IgD-negative memory B cell (primary cell): ENCODE data around the gene SLC7A11. TPM values are rescaled to one million over a fixed set of nuclear protein-coding genes. Genes with fewer than 3 reads are reported as not detected.
"Not testable (repeated sequence)": the region's sequence is repeated elsewhere in the genome, so short reads cannot be mapped to it uniquely, and the experiment has no call there.

ENCODE experiments used
- H3K27ac Mint-ChIP-seq, 3 donors: one replicate each; pipeline ENCODE4 v1.8.0; 2020 to 2022; ENCODE audit warnings: mild to moderate bottlenecking in 3 of 3, mixed read lengths in 3 of 3, moderate library complexity in 1 of 3
- H3K27me3 Mint-ChIP-seq: one replicate; pipeline ENCODE4 v1.8.0; 2021; ENCODE audit warnings: mixed read lengths
- H3K36me3 Mint-ChIP-seq: one replicate; pipeline ENCODE4 v1.8.0; 2020; ENCODE audit warnings: mild to moderate bottlenecking, mixed read lengths
- H3K4me1 Mint-ChIP-seq, 3 donors: one replicate each; pipeline ENCODE4 v1.8.0; 2020 to 2022; ENCODE audit warnings: mixed read lengths in 3 of 3, mild to moderate bottlenecking in 1 of 3
- H3K4me3 Mint-ChIP-seq, 4 donors: one replicate each; pipeline ENCODE4 v1.8.0; 2020 to 2022; ENCODE audit warnings: mild to moderate bottlenecking in 4 of 4, mixed read lengths in 4 of 4, moderate library complexity in 3 of 4
- H3K9me3 Mint-ChIP-seq, 3 donors: one replicate each; pipeline ENCODE4 v1.8.0; 2020 to 2021; ENCODE audit warnings: mixed read lengths in 3 of 3, mild to moderate bottlenecking in 1 of 3
- polyA plus RNA-seq: library from polyadenylated mRNA; unstranded; fragments of 300-500 nt; fragmentation: Illumina TruSeq; gene quantifications from one replicate; pipeline ENCODE4 v1.2.3, GENCODE V29; 2021

Gene SLC7A11
- polyA plus RNA-seq, 1 donor from 2014 or later = 0.04 TPM

DNA sequence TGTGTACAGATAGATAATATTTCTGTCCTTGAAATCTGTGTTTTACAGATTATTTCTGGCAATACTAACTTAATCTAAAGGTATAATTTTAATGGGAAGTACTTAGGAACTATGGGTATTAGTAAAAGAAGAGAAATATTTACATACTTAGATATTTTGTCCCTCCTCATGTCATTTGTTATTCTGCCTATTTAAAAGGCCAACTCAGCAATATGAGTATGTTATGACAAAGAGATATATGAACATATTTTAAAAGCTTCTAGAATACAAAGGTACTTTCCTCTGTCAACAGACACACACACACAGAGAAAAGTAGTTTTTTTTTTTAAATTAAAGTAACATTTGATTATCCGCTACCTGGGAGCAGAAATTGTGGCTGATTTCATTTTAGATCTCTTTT, 7.9 kb downstream of the SLC7A11 start:
- H3K36me3 Mint-ChIP-seq = no peaks in the 10 kb centered on the region
- H3K4me1 Mint-ChIP-seq = no peaks in the 10 kb centered on the region
- H3K27ac Mint-ChIP-seq = no peak overlapping the region
- H3K27me3 Mint-ChIP-seq = no peaks in the 10 kb centered on the region
- H3K9me3 Mint-ChIP-seq = peaks cover 0 to 1% (median 0%) of the 10 kb centered on the region in 3 donors
- no peak overlapping the region for H3K4me3 Mint-ChIP-seq

DNA sequence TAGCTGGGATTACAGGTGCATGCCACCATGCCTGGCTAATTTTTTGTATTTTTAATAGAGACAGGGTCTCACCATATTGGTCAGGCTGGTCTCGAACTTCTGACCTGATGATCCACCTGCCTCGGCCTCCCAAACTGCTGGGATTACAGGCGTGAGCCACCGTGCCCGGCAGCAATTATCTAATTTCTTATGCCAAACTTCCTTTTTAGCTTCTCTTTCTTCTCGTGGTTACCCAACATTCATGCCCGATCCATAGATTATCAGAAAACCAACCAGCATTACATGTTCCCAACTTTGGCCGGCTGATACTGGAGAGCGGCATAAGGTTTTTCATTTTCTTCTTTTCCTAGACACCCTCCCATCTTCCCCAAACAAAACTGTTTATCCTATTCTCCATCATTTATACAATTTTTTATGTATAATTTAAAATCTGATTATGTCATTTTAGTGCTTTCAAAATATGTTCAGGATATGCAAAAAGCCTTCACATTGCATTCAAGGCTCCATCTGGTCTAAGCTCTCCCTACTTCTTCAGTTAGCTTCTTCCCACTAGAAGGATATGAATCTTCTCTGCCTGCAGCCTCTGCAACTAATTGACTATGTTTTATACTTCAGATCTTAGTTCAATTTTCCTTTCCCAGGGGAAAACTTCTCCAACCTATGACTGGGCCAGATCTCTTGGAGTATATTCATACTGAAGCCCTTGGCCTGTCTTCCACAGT, 8.7 kb downstream of the SLC7A11 start:
- H3K4me3 Mint-ChIP-seq = no peak overlapping the region
- no peaks in the 10 kb centered on the region for H3K36me3 Mint-ChIP-seq
- peaks cover 0 to 1% (median 0%) of the 10 kb centered on the region in 3 donors for H3K9me3 Mint-ChIP-seq
- no peaks in the 10 kb centered on the region for H3K4me1 Mint-ChIP-seq
- no peaks in the 10 kb centered on the region for H3K27me3 Mint-ChIP-seq
- peak overlapping the region in 1 of 3 donors; percentile 36 for H3K27ac Mint-ChIP-seq

DNA sequence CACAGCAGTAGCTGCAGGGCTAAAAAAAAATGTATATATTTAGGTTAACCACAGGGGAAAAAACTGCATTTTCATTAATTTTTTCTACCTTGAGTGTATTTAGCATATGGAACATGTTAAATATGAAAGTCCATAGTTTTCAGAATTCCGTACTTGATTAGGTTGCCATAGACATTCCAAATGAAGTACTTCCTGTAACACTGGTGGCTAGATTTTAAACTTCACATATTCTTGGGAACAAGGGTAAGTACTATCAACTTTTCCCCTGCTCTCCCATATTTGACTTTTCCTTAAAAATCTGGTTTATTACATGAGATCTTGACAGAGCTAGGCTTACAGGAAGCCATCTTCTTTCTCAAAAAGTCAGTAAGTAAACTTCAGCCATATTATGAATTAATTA, 9.8 kb downstream of the SLC7A11 start:
- H3K4me3 Mint-ChIP-seq = no peak overlapping the region
- H3K4me1 Mint-ChIP-seq = no peaks in the 10 kb centered on the region
- H3K9me3 Mint-ChIP-seq = peaks cover 0 to 1% (median 0%) of the 10 kb centered on the region in 3 donors
- no peaks in the 10 kb centered on the region for H3K36me3 Mint-ChIP-seq
- no peak overlapping the region for H3K27ac Mint-ChIP-seq
- no peaks in the 10 kb centered on the region for H3K27me3 Mint-ChIP-seq

DNA sequence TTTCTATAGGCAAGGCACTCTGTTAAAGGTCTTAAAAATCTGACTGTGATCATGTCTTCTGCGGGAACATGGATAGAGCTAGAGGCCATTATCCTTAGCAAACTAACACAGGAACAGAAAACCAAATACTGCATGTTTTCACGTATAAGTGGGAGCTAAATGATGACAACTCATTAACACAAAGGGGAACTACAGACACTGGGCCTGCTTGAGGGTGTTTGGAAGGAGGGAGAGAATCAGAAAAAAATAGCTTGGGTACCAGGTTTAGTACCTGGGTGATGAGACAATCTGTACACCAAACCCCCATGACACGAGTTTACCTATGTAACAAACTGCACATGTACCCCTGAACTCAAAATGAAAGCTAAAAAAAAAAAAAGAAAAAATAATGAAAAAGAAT, 12.1 kb downstream of the SLC7A11 start:
- H3K36me3 Mint-ChIP-seq = no peaks in the 10 kb centered on the region
- H3K9me3 Mint-ChIP-seq = no peaks in the 10 kb centered on the region
- H3K4me3 Mint-ChIP-seq = no peak overlapping the region
- peaks cover 2% of the 10 kb centered on the region for H3K27me3 Mint-ChIP-seq
- no peaks in the 10 kb centered on the region for H3K4me1 Mint-ChIP-seq
- H3K27ac Mint-ChIP-seq = no peak overlapping the region

DNA sequence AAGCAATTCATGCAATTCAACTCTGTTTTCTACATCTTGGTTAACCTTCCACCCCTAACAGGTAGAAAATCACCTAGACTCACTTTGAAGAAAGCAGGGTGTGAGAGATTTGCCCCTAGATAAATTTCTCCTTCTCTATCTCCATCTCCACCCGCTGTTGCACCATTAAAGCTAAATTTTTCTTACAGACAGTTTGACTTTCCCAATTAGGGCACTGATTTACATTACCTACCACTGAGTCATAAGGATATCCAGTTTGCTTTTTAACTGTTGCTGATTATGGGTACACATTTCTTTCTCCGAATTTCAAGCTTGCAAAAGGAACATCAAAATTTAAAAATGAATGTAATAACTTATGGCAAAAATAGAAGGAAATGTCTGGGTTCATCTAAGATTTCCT, 13.0 kb downstream of the SLC7A11 start:
- peaks cover 0 to 1% (median 0%) of the 10 kb centered on the region in 3 donors for H3K4me1 Mint-ChIP-seq
- H3K4me3 Mint-ChIP-seq = no peak overlapping the region
- no peaks in the 10 kb centered on the region for H3K9me3 Mint-ChIP-seq
- H3K27ac Mint-ChIP-seq = no peak overlapping the region
- peaks cover 2% of the 10 kb centered on the region for H3K27me3 Mint-ChIP-seq
- no peaks in the 10 kb centered on the region for H3K36me3 Mint-ChIP-seq

DNA sequence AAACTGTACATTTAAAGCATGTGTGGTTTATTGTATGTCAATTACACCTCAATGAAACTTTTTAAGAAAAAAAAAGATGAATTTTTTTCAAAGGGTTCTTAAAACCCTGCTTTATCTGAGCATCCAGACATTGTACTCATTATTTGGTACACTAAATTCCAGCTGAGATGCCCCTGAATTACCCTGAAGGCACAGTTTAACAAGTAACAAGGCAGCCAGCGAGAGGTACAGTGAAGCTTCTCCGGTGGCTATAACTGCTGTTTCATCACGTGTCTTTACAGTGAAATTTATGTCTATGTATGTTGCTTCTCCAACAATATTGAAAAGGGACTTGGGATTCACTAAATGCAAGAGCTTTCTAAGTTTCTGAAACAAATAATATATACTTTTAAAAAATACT, 15.8 kb downstream of the SLC7A11 start:
- Mint-ChIP-seq H3K4me1 (peaks cover 0 to 1% (median 1%) of the 10 kb centered on the region in 3 donors), H3K9me3 (no peaks in the 10 kb centered on the region), H3K36me3 (no peaks in the 10 kb centered on the region), H3K27ac (no peak overlapping the region), H3K27me3 (peaks cover 2% of the 10 kb centered on the region), H3K4me3 (no peak overlapping the region)

DNA sequence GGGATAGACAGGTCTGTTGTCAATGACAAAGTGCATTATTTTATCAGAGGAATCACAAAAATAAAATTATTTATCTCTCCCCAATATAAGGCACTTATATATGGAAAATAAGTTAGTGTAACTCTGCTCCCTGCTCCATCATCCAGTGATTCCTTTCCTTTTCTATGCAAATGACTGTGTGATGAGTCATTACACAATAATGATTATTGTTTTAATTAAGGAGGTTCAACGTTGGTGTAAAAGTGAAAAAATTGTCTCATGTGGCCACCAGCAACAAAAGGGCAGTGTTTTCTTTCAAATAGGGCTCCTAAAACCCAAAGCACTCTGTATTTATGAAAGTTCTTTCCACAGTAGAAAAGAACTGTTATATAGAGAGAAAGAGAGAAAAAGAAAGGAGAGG, 16.7 kb downstream of the SLC7A11 start:
- no peaks in the 10 kb centered on the region for H3K9me3 Mint-ChIP-seq
- no peaks in the 10 kb centered on the region for H3K36me3 Mint-ChIP-seq
- no peak overlapping the region for H3K27ac Mint-ChIP-seq
- H3K4me1 Mint-ChIP-seq = peaks cover 0 to 1% (median 1%) of the 10 kb centered on the region in 3 donors
- no peak overlapping the region for H3K4me3 Mint-ChIP-seq
- H3K27me3 Mint-ChIP-seq = peaks cover 2% of the 10 kb centered on the region

DNA sequence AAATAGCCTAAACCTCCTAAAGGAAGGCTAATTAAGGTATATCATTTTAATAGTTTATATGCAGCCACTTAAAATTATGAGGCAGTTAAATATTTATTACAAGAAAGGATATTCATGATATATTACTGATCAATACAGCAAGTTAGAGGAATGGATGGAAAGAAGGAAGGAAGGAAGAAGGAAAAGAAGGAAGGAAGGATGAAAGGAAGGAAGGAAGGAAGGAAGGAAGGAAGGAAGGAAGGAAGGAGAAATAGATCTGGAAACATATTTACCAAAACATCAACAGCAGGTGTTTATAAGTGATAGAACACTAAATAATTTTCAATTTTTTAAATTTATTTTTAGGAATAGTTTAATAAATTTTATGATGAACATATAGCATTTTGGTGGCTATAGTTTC, 17.5 kb downstream of the SLC7A11 start:
- no peak overlapping the region for H3K27ac Mint-ChIP-seq
- H3K9me3 Mint-ChIP-seq = no peaks in the 10 kb centered on the region
- peaks cover 2% of the 10 kb centered on the region for H3K27me3 Mint-ChIP-seq
- H3K36me3 Mint-ChIP-seq = no peaks in the 10 kb centered on the region
- H3K4me1 Mint-ChIP-seq = peaks cover 0 to 1% (median 1%) of the 10 kb centered on the region in 3 donors
- no peak overlapping the region for H3K4me3 Mint-ChIP-seq

DNA sequence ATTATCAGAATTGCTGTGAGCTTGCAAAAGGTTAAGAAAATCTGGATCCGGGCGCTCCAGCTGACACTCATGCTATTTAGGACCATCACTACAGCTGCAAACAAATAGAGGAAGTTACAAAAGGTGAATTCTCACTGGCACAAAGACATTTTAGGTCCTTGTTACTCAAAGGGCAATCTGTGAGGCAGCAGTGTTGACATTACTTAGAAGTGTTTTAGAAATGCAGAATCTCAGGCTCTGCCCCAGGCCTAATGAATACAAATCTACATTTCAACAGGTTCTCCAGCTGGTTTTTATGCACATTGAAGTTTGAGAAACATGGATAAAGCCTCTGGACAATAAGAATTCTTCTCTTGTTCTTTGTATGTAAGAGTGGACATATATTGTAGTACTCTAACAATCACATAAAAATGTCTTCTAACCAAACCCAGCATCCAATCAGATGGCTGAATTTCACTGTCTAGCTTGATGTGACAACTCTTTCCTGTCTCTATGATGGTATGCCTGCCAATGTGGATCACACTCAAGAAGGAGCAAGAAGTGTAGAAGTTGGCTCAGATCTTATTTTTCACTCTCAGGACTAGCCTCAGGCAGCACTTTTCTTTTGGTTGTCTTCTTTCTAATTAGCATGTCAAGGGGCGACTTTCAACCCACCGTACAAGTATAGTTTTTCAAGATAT, 18.8 kb downstream of the SLC7A11 start:
- Mint-ChIP-seq H3K27ac (no peak overlapping the region), H3K36me3 (no peaks in the 10 kb centered on the region), H3K4me1 (peaks cover 0 to 1% (median 1%) of the 10 kb centered on the region in 3 donors), H3K4me3 (no peak overlapping the region), H3K27me3 (peaks cover 2% of the 10 kb centered on the region), H3K9me3 (no peaks in the 10 kb centered on the region)

DNA sequence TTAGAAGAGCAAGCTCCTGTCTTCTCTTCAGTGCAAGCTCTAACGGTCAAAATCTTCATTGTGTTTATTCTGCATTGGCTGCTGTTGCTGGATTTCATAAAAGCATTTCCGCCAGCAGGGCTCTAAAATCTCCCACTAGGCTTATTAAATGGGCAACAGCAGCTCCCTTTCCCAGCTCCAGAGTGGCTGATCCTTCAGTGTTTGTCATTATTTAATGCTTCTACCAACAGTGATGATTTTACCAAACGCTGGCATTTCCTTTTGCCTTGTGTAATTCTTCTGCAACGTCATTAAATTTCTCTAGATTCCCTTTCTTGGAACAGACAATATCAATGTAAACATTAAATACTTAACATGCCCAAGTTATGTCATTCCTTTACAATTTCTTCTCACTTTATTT, 20.1 kb downstream of the SLC7A11 start:
- peaks cover 0 to 1% (median 1%) of the 10 kb centered on the region in 3 donors for H3K4me1 Mint-ChIP-seq
- no peaks in the 10 kb centered on the region for H3K9me3 Mint-ChIP-seq
- H3K36me3 Mint-ChIP-seq = no peaks in the 10 kb centered on the region

DNA sequence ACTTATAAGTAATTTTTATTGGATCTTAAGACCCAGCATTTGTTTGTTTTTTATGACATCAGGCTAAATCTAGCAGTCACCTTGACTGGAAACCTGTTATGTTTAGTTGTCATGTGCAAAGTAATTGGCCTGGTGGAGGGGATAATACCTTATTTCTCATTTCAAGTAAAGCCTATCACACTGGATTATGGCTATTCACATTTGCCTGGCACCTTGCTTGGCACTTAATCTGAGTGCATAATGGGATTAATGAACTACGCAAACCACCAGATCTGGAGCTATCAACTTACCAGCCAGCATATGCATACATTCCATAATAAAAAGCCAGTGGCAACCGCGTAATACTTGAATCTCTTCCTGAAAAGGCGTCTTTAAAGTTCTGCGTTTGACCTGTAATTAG, 23.2 kb downstream of the SLC7A11 start:
- no peaks in the 10 kb centered on the region for H3K9me3 Mint-ChIP-seq
- H3K27me3 Mint-ChIP-seq = no peaks in the 10 kb centered on the region
- no peaks in the 10 kb centered on the region for H3K36me3 Mint-ChIP-seq
- H3K4me1 Mint-ChIP-seq = peaks cover 0 to 1% (median 0%) of the 10 kb centered on the region in 3 donors
- H3K4me3 Mint-ChIP-seq = no peak overlapping the region
- no peak overlapping the region for H3K27ac Mint-ChIP-seq

More for the DNA sequence above, 20.1 kb downstream of the SLC7A11 start:
- no peak overlapping the region for H3K27ac Mint-ChIP-seq
- peaks cover 2% of the 10 kb centered on the region for H3K27me3 Mint-ChIP-seq
- H3K4me3 Mint-ChIP-seq = no peak overlapping the region

DNA sequence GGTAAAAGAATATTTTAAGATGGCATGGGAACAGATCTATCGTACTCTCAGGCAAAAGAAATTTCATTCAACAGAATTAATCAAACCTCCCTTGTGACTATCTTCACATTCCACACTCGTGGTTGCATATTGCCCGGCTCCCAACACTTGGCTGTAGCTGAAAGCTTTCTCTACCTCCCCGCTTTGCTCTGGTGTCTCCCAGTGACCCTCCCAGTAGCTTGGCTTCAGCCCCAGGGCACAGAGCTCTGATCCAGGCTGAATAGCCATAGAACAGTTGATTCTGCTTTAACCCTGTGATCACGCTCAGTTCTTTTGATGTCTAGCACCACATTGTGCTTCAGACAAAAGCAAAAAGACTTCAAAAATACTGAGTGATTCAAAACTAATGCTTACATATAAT, 24.6 kb downstream of the SLC7A11 start:
- Mint-ChIP-seq H3K36me3 (no peaks in the 10 kb centered on the region), H3K9me3 (no peaks in the 10 kb centered on the region), H3K27ac (no peak overlapping the region), H3K4me3 (no peak overlapping the region), H3K27me3 (no peaks in the 10 kb centered on the region), H3K4me1 (no peaks in the 10 kb centered on the region)

DNA sequence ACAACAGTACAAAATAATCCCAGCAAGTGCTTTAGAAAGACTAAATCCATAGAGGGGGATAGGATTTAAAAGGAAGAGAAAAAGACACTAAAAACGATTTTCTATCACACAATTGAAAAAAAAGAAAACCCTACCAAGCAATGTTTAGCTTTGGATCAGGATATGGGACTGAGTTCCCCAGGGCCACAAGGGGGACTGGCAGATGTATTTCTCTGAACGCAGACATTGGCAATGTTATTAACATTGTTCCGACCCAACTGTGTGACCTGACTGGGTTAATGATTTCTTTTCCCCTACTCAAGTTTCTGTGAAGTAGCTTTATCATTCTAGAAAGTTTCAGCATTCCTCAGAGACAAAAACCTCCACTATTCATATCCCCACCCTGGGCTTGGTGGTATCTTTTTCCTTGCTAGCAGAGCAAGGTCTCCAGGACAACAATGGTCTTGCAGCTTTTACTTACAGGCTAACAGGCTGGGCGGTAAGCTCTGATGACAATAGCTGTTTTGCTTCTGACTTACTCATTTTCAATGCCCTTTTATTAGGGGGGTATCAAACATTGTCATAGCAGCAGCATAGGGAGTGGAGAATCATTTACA, 25.8 kb downstream of the SLC7A11 start:
- Mint-ChIP-seq H3K27me3 (no peaks in the 10 kb centered on the region), H3K4me1 (no peaks in the 10 kb centered on the region), H3K36me3 (no peaks in the 10 kb centered on the region), H3K27ac (no peak overlapping the region), H3K9me3 (no peaks in the 10 kb centered on the region), H3K4me3 (no peak overlapping the region)

DNA sequence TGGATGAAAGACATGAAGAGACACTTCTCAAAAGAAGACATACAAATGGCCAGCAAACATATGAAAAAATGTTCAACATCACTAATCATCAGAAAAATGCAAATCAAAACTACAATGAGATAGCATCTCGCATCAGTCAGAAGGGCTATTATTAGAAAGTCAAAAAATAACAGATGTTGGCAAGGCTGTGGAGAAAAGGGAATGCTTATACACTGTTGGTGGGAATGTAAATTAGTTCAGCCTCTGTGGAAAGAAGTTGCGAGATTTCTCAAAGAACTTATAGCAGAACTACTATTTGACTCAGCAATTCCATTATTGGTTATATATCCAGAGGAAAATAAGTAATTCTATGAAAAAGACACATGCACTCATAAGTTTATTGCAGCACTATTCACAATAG, 31.6 kb downstream of the SLC7A11 start:
- H3K4me1 Mint-ChIP-seq, H3K9me3 Mint-ChIP-seq, H3K4me3 Mint-ChIP-seq, H3K27me3 Mint-ChIP-seq, H3K36me3 Mint-ChIP-seq, H3K27ac Mint-ChIP-seq: not testable (repeated sequence)

DNA sequence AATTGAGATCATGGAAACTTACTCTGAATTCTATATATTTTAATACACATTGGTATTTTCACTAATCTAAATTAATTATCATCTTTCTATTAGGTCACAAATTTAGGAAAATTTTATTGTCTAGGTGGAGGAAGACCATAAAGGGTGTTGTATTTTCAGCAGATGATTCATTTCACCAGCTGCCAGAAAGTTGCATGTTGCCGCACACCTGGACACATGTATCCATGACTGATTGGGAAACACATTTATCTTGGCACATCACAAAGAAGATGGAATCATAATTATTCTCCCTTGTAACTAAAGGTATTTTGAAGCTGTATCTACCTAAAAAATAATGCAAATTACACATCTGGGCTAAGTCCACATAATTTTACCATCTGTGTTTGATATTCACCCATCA, 33.1 kb downstream of the SLC7A11 start:
- Mint-ChIP-seq H3K4me1 (no peaks in the 10 kb centered on the region), H3K27ac (no peak overlapping the region), H3K27me3 (no peaks in the 10 kb centered on the region), H3K9me3 (peaks cover 0 to 2% (median 1%) of the 10 kb centered on the region in 3 donors), H3K4me3 (no peak overlapping the region), H3K36me3 (no peaks in the 10 kb centered on the region)
